Tibial nerve (tissue), 4 donors: Measurements from ENCODE around the gene PHF10. TPM values are rescaled to one million over a fixed set of nuclear protein-coding genes. Genes with fewer than 3 reads are reported as not detected.

Experiments
- DNase-seq, 2 donors: peaks; one replicate each; pipeline ENCODE4 v3.0.0-alpha.2; 2019; ENCODE audit warnings: low spot score in 2 of 2
- H3K27ac ChIP-seq, 4 donors: fragments of 200-600 bp; sonication (generic) in 3 of 4; one replicate each; pipeline ENCODE4 v1.5.1; 2017 to 2019; ENCODE audit warnings: mild to moderate bottlenecking in 1 of 4
- H3K27me3 ChIP-seq, 2 donors: fragments of 200-600 bp; sonication (generic) in 1 of 2; one replicate each; pipeline versions ENCODE4 v1.5.1 to v1.6.0; 2017 to 2019
- H3K36me3 ChIP-seq, 3 donors: fragments of 200-600 bp; sonication (generic); one replicate each; pipeline ENCODE4 v1.5.1; 2018 to 2019
- H3K4me1 ChIP-seq, 4 donors: fragments of 200-600 bp; sonication (generic) in 3 of 4; one replicate each; pipeline ENCODE4 v1.5.1; 2017 to 2019
- H3K4me3 ChIP-seq, 4 donors: fragments of 200-600 bp; sonication (generic) in 3 of 4; one replicate each; pipeline ENCODE4 v1.5.1; 2017 to 2019; ENCODE audit warnings: mild to moderate bottlenecking in 1 of 4, moderate library complexity in 1 of 4
- H3K9me3 ChIP-seq, 4 donors: fragments of 200-600 bp; sonication (generic) in 3 of 4; one replicate each; pipeline ENCODE4 v1.5.1; 2017 to 2019
- EP300 ChIP-seq, 2 donors: sonication (generic); formaldehyde crosslinking; IDR thresholded peaks; one replicate each; pipeline ENCODE4 v1.6.1; 2017; ENCODE audit warnings: antibody characterized with exemption in 2 of 2, mild to moderate bottlenecking in 1 of 2
- POLR2A ChIP-seq, 2 donors: fragments of 450-650 bp; IDR thresholded peaks; one replicate each; pipeline ENCODE4 v1.6.1; 2017; ENCODE audit warnings: antibody characterized with exemption in 2 of 2, mild to moderate bottlenecking in 2 of 2, moderate library complexity in 2 of 2
- WGBS, 2 donors: methylation state at CpG; one replicate each; pipeline ENCODE4 v1.1.5; 2018; 5-methylcytosine and 5-hydroxymethylcytosine counted together
- total RNA-seq, 4 donors: library from RNA; depleted of rRNA; stranded (reverse); fragments of >200 nt; gene quantifications; one replicate each; pipeline ENCODE4 v1.1.0, GENCODE V29; 2016
- TF ChIP-seq, protein P1 (sequence below), 5 experiments: fragments of 200-600 bp in 3 of 5; fragments of 450-650 bp in 2 of 5; sonication (generic) in 3 of 5; IDR thresholded peaks; one replicate each; pipeline ENCODE4 v1.5.1; 2016 to 2019; ENCODE audit warnings: antibody characterized with exemption in 5 of 5, mild to moderate bottlenecking in 3 of 5, moderate library complexity in 2 of 5

Gene PHF10
- total RNA-seq, 4 donors from 2014 or later, result 48.3 to 54.5 (median 51.4) TPM

DNA sequence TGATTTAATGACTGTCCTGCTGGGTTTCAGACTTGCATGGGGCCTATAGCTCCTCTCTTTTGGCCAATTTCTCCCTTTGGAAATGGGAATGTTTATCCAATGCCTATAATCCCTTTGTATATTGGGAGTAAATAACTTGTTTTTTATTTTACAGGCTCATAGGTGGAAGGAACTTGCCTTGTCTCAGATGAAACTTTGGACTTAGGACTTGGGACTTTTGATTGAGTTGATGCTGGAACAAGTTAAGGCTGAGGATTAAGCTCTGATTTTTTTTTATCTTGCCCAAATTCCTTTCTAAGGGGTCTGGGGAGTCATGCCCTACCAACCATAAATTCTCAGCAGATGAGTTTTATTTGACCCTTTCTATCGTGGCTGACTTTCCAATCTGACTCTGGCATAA, 46.0 kb downstream of the PHF10 start:
- Histone ChIP-seq H3K9me3 (peaks cover 0 to 3% (median 0%) of the 10 kb centered on the region in 4 donors), H3K27ac (no peak overlapping the region), H3K36me3 (peaks cover 0 to 66% (median 0%) of the 10 kb centered on the region in 3 donors), H3K27me3 (no peaks in the 10 kb centered on the region), H3K4me1 (no peaks in the 10 kb centered on the region), H3K4me3 (no peak overlapping the region)
- DNase-seq, result no peak
- no peak for TF ChIP-seq POLR2A (IDR thresholded peaks at IDR 0.05)
- TF ChIP-seq, protein P1, sequence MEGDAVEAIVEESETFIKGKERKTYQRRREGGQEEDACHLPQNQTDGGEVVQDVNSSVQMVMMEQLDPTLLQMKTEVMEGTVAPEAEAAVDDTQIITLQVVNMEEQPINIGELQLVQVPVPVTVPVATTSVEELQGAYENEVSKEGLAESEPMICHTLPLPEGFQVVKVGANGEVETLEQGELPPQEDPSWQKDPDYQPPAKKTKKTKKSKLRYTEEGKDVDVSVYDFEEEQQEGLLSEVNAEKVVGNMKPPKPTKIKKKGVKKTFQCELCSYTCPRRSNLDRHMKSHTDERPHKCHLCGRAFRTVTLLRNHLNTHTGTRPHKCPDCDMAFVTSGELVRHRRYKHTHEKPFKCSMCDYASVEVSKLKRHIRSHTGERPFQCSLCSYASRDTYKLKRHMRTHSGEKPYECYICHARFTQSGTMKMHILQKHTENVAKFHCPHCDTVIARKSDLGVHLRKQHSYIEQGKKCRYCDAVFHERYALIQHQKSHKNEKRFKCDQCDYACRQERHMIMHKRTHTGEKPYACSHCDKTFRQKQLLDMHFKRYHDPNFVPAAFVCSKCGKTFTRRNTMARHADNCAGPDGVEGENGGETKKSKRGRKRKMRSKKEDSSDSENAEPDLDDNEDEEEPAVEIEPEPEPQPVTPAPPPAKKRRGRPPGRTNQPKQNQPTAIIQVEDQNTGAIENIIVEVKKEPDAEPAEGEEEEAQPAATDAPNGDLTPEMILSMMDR (IDR thresholded peaks at IDR 0.05), result no peak
- TF ChIP-seq EP300 (IDR thresholded peaks at IDR 0.05), result no peak
- WGBS, 2 donors, result 56 to 58% methylated on average over 1 of the region's 1 CpG

DNA sequence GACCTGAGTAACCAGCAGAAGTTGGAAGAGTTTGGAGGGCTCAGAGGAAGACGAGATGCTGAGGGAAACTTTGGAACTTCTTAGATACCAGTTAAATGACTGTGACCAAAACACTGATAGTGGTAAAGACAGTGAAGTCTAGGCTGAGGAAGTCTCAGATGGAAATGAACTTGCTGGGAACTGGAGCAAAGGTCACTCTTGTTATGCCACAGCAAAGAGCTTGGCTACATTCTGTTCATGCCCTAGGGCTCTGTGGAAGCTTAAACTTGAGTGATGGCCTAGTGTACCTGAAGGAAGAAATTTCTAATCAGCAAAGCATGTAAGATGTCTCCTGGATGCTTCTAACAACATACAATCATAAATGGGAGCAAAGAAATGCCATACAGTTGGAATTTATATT, 47.2 kb downstream of the PHF10 start:
- TF ChIP-seq, protein P1 (IDR thresholded peaks at IDR 0.05), result no peak
- no peak for TF ChIP-seq POLR2A (IDR thresholded peaks at IDR 0.05)
- no peak for TF ChIP-seq EP300 (IDR thresholded peaks at IDR 0.05)
- H3K36me3 ChIP-seq, result peaks cover 0 to 63% (median 0%) of the 10 kb centered on the region in 3 donors
- WGBS, 2 donors, result 98 to 100% methylated on average over 1 of the region's 1 CpG
- no peaks in the 10 kb centered on the region for H3K27me3 ChIP-seq
- H3K4me1 ChIP-seq, result no peaks in the 10 kb centered on the region
- peaks cover 0 to 3% (median 0%) of the 10 kb centered on the region in 4 donors for H3K9me3 ChIP-seq
- H3K4me3 ChIP-seq, result no peak overlapping the region
- DNase-seq, result no peak
- H3K27ac ChIP-seq, result no peak overlapping the region

DNA sequence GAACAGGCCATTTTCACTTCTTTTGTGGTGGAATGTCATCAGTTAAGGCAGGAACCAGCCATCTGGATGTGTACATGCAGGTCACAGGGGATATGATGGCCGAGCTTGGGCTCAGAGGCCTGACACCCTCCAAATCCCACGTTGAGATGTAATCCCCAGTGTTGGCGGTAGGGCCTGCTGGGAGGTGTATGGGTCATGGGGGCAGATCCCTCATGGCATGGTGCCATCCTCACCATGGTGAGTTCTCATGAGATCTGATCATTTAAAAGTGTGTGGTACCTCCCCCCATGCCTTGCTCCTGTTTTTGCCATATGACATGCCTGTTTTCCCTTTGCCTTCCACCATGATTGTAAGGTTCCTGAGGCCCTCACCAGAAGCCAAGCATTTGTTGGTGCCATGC, 49.3 kb downstream of the PHF10 start:
- no peak for DNase-seq

DNA sequence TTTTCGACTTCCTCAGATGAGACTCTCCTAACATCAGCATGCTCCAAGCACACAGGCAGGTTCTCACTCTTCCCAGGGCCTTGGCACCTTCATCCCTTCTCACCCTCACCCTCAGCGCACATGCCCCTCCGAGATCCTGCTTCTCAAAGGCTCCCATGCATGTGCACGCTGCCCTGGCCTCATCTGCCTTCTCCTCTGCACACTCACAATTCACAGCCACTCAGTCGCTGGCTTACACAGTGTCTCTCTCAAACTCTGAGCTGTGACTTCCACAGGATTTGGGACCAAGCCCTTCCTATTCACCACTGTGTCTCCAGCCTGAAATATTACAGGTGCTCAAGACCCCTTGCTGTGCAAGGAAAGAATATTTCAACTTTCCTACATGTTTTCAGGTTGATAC, 52.7 kb downstream of the PHF10 start:
- no peak overlapping the region for H3K27ac ChIP-seq
- TF ChIP-seq, protein P1 (IDR thresholded peaks at IDR 0.05), result no peak
- TF ChIP-seq EP300 (IDR thresholded peaks at IDR 0.05) (no peak), POLR2A (IDR thresholded peaks at IDR 0.05) (no peak)
- peaks cover 0 to 61% (median 4%) of the 10 kb centered on the region in 3 donors for H3K36me3 ChIP-seq
- no peak for DNase-seq
- H3K4me3 ChIP-seq, result no peak overlapping the region
- H3K9me3 ChIP-seq, result no peaks in the 10 kb centered on the region
- 97 to 98% methylated on average over 5 of the region's 5 CpGs for WGBS, 2 donors
- no peaks in the 10 kb centered on the region for H3K27me3 ChIP-seq
- H3K4me1 ChIP-seq, result peaks cover 0 to 5% (median 0%) of the 10 kb centered on the region in 4 donors

More for the DNA sequence above, 49.3 kb downstream of the PHF10 start:
- Histone ChIP-seq H3K36me3 (peaks cover 0 to 61% (median 0%) of the 10 kb centered on the region in 3 donors), H3K9me3 (no peaks in the 10 kb centered on the region), H3K4me3 (no peak overlapping the region), H3K27ac (no peak overlapping the region), H3K27me3 (no peaks in the 10 kb centered on the region), H3K4me1 (no peaks in the 10 kb centered on the region)
- TF ChIP-seq POLR2A (IDR thresholded peaks at IDR 0.05), result no peak
- TF ChIP-seq, protein P1 (IDR thresholded peaks at IDR 0.05), result no peak
- TF ChIP-seq EP300 (IDR thresholded peaks at IDR 0.05), result no peak
- WGBS, 2 donors, result 89 to 96% methylated on average over 3 of the region's 3 CpGs

DNA sequence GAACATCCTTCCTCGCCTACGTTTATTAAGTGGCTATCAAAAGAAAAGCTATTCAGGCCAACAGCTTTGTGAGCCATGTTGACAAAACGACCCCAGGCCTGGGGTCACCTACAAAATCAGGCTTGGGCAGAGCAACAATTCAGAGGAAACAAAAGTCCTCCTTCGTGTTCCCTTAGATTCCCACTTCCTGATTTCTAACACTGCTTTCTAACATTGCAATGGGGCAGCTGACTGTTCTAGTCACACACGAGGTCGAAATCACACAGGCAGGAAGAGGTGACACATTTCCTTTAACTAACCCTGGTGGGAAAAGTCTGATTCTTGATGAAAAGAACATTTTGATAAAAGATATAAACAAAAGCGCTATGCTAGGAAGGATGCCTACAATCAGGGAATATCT, 54.4 kb downstream of the PHF10 start:
- peaks cover 0 to 5% (median 0%) of the 10 kb centered on the region in 4 donors for H3K4me1 ChIP-seq
- peaks cover 0 to 63% (median 4%) of the 10 kb centered on the region in 3 donors for H3K36me3 ChIP-seq
- no peak for TF ChIP-seq POLR2A (IDR thresholded peaks at IDR 0.05)
- peak in 1 of 2 donors; percentile 72 for TF ChIP-seq EP300 (IDR thresholded peaks at IDR 0.05)
- TF ChIP-seq, protein P1 (IDR thresholded peaks at IDR 0.05), result no peak
- H3K9me3 ChIP-seq, result no peaks in the 10 kb centered on the region
- no peak overlapping the region for H3K4me3 ChIP-seq
- peak overlapping the region in 2 of 4 donors; percentile 19 to 38 for H3K27ac ChIP-seq
- peak in 1 of 2 donors; percentile 33 for DNase-seq
- H3K27me3 ChIP-seq, result no peaks in the 10 kb centered on the region
- 34 to 35% methylated on average over 7 of the region's 7 CpGs for WGBS, 2 donors
